HG02588 (cell line): Measurements from ENCODE around the gene PSIP1.
"Not testable (repeated sequence)": the region's sequence is repeated elsewhere in the genome, so short reads cannot be mapped to it uniquely, and the experiment has no call there.

Experiments
- ATAC-seq: cut with Tn5 transposase; IDR thresholded peaks from one replicate; pipeline ENCODE4 v1.9.1; 2021; ENCODE audit warnings: mild to moderate bottlenecking, moderate library complexity; ENCODE audit not compliant: unreplicated experiment

PSIP1 gene

DNA sequence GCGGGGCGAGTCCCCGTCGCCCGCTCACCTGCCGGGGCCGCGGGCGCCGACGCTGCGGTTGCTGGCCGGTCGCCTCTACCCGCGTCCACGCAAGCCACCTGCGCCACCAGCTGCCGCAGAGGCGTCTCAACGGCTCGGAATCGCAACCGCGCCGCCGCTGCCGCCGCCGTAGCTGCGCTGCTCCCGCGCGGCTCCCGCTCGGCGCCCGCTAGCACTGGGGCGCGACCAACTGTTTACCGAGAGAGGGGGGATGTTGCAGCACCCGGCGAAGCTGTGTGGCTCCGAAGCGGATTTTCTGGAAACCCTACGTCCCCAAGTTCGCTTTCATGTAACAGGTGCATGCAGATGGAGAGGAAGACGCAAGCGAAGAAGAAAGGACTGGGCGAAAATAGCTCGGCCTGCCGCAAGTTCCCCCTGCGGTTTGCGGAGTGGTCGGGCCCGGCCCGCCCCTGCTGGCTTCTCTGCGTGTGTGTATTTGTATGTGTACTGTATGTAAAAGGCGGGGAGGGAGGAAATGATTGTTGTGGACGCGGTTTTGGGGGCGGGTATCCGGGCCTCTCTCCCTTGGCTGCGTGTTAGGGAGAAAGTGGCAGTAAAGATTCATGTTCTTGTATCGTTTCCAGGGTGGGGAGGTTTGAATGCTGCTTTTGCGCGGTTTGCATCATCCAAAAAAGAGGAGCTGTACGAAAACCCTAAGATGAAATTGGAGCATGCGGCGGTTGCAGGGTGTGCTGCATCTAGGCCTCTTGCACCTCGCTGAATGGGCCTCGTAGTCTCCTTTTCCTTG is at the start of gene PSIP1:
PSIP1 (minus strand) TSS at position 182 of the 787 bp plus-strand sequence. CDS start 782 bp downstream, outside the sequence.
- ATAC-seq = peak; percentile 75

GRCh38 chr9:15553528-15553898 is 42.7 kb upstream of the PSIP1 start:
- peak; percentile 13 for ATAC-seq

DNA sequence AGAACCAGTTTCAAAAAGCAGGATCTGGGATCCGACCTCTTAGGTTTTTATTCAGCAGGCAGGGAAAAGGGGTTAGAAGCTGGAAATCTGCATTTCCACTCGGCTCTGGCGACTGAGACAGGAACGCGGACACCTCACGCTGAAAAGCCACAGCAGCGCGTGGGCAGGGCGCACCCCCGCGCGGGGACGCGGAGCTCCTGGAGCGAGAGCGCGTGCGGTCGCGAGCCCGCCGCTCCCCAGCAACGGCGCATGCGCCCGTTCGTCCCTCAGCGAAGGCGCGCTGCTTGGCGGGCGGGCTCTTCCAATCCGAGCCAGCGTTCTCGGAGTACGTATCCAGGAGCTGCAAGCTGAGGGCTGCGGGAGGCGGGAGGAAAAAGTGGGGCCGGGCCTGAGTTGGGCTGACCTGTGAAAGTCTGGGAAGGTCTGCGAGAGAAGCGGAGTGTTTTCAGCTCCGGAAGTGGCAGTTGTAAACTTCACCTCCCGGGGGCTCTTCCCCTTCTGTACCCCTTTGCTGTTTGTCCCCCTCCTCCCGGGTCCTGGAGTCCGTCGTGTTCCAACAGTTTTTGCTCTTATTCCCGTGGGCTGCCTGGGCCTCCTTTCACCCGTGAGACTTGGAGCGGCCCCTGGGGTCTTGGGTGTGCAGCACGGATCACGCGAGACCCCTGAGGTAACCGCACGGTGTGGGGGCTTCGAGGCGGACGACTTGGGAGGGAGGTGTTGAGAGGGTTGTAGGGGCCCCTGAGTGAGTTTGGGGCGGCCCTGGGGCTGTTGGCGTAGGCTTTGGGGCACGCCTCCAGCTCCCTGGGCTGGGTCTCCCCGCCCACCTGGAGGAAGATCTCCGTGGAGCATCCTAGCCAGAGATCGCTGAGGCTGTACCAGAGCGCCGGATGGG is 42.1 kb upstream of the PSIP1 start, which contains the start of gene CCDC171:
CCDC171 (plus strand) TSS at position 408 of the 892 bp plus-strand sequence. CDS start 11,046 bp downstream, outside the sequence.
- peak; percentile 88 for ATAC-seq

DNA sequence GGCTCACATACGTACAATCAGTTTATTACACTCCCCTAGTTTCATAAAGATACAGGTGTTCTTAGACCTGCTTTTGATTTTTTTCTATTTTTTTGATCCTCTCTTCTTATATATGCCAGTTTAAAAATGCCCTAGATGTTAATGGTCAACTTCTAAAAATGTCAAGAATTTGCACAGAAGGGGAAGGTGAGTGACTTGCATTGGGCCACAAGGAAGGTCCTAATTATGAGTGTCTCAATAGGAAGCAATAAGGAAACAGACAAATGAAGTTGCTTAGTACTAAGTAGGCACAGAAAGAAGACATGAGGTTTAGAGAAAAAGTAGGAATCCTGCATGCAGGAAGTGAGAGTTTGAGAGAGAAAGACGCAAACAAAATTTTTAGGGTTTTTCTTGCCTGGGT is 38.8 kb upstream of the PSIP1 start:
- ATAC-seq = no peak

DNA sequence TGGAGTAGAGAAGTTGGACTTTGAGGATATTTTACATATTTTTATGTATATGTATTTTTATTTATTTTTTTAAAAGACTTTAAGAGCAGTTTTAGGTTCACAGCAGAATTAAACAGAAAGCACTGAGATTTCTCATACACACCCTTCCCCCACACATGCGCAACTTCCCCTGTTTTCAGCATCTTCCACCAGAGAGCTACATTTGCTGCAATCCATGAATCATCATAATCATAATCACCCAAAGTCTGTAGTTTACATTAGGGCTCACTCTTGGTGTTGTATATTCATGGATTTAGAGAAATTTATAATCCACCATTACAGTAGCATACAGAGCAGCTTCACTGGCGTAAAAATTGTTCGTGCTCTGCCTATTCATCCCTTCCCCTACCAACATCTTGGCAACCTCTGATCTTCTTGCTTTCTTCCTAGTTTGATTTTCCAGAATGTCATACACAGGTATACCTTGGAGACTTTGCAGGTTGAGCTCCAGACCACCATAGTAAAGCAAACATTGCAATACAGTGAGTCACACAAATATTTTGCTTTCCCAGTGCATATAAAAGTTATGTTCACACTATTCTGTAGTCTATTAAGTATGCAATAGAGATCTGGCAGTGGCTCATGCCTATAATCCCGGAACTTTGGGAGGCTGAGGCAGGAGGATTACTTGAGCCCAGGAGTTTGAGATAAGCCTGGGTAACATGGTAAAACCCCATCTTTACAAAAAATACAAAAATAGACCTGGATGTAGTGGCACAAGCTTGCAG is 32.5 kb upstream of the PSIP1 start:
- no peak for ATAC-seq

- no peak for ATAC-seq
Measured at GRCh38 chr9:15542624-15543023, 31.9 kb upstream of the PSIP1 start.

GRCh38 chr9:15541872-15542271 is 31.1 kb upstream of the PSIP1 start:
- no peak for ATAC-seq

- ATAC-seq = peak; percentile 25
Measured at GRCh38 chr9:15531380-15531779, 20.6 kb upstream of the PSIP1 start.

- ATAC-seq = peak; percentile 87
Measured at GRCh38 chr9:15529566-15530324, 19.0 kb upstream of the PSIP1 start.

DNA sequence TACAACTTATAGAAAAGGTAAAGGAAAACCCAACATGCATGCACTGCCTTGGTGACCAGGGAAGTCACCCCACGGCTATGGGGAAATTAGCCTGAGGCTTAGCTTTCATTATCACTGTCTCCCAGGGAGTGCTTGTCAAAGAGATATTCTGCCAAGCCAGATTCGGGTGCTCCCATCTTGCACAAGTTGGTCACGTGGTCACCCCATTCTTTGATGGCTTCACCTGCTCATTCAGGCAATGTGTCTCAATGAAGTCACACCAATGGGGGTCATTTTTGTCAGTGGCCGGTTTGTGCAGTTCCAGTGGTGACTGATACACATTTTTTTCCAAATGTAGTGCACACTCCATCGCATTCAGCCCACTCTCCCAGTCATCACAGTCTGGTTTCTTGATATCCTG is 16.3 kb upstream of the PSIP1 start:
- not testable (repeated sequence) for ATAC-seq

- ATAC-seq = no peak
Measured at GRCh38 chr9:15525958-15526357, 15.2 kb upstream of the PSIP1 start.

DNA sequence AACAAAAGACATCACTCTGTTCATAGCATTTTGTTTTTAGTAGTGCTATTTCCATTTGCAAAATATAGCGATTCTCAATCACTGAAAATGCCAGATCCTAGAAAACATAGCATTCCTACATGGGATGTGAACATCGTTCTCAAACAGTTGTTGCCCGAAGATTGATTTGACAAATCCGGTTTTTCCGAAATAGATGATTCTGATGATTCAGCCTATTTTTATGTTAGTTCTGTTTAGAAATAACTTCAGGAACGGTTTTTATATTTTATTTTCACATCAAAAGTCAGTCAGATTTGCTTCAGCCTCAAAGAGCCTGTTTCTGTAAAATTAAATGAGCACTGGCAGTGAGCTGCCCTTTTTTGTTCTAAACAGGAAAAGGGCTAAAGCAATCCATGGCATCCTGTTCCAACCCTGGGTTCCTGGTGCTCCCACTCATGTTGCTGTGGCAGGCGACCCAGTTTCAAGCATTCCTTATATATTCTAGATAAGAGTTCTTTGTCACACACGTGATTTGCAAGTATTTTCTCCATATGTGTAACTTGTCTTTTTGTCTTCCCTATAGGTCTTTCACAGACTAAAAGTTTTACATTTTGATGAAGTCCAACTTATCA is 14.2 kb upstream of the PSIP1 start:
- ATAC-seq = no peak

DNA sequence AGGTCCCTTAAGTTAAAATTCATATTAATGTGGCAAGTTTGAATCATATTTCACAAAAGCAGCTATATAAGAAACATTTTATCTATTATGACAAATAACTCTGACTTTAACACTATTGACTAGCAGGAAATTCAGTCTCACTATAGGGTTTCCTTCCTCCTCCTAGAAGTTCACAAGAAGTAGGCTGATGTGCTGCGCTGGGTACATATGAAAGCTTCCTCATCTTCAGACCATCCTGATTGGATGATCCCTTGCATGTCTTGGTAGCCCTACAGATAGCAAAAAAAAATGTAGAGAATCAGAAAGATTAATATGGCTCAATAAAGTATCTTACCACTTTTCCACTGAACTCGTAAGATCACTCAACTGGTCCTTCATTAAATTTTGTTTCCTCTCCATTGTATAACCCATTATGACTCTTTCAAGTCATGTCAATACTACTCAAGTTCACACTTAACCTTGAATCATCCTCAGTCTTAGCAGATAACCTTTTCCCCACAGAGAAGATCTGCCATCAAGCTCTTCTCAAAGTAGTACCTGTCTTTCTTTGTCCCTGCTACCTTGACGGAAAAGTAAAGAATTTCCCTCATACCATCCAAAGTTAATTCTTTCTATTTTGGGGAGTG is 11.5 kb upstream of the PSIP1 start:
- ATAC-seq = no peak

GRCh38 chr9:15521254-15521653 is 10.5 kb upstream of the PSIP1 start:
- no peak for ATAC-seq

DNA sequence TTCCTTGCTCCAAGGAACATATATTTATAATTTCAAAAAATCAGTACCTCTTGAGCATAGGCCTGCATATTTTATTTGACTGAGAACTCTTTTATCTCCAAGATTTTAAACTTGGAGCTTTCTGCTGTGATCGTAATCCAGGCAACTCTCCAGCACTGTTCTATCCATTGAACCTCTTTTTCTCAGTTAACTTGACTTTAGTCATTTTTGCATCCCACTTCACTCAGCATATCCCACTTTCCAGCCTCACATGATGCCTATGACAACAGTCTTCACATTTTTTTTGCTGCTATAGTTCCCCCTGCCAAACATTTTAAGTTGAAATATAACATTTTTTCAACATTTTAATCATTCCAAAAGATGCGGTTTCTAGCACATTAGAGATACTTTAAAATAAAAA is 9.1 kb upstream of the PSIP1 start:
- ATAC-seq = no peak

GRCh38 chr9:15513335-15513734 is 2.6 kb upstream of the PSIP1 start:
- ATAC-seq = no peak

GRCh38 chr9:15512889-15513288 is 2.1 kb upstream of the PSIP1 start:
- no peak for ATAC-seq

GRCh38 chr9:15512204-15512603 is 1.4 kb upstream of the PSIP1 start:
- no peak for ATAC-seq
